CD4-positive, CD25-positive, alpha-beta regulatory T cell (primary cell): ENCODE measurements around the gene PDE3A. TPM values are rescaled to one million over a fixed set of nuclear protein-coding genes. Genes with fewer than 3 reads are reported as not detected.

Source experiments
- ATAC-seq, 2 donors: fragments of 150-1000 bp; cut with Tn5 transposase; one replicate each; pipeline ENCODE4 v1.10.0; 2021; ENCODE audit warnings: low read depth in 2 of 2, moderate number of reproducible peaks in 2 of 2, moderate library complexity in 1 of 2
- DNase-seq, 3 donors: peaks; one replicate each; pipeline versions ENCODE4 v3.0.0 to v3.0.0-alpha.2; 2012 to 2022; ENCODE audit warnings: mixed read lengths in 1 of 3
- H3K27ac ChIP-seq: one replicate; pipeline ENCODE4 v1.7.0; 2013; ENCODE audit warnings: mild to moderate bottlenecking, low read length; ENCODE audit not compliant: insufficient read depth, poor library complexity, severe bottlenecking
- H3K27me3 ChIP-seq: one replicate; pipeline ENCODE4 v1.7.0; 2013; ENCODE audit warnings: low read length; ENCODE audit not compliant: control insufficient read depth, insufficient read depth
- H3K36me3 ChIP-seq: one replicate; pipeline ENCODE4 v1.7.0; 2013; ENCODE audit warnings: mild to moderate bottlenecking, low read length, moderate library complexity; ENCODE audit not compliant: control insufficient read depth, insufficient read depth
- H3K4me1 ChIP-seq: 2 replicates; pipeline ENCODE4 v1.7.0; 2013; ENCODE audit warnings: mild to moderate bottlenecking, low read length; ENCODE audit not compliant: insufficient read depth, control insufficient read depth, poor library complexity, severe bottlenecking
- H3K4me3 ChIP-seq: one replicate; pipeline ENCODE4 v1.7.0; 2013; ENCODE audit warnings: low read depth, mild to moderate bottlenecking, low read length, moderate library complexity
- H3K9me3 ChIP-seq, 2 experiments: 1 replicate in 1 of 2; 2 replicates in 1 of 2; pipeline ENCODE4 v1.7.0; 2013; ENCODE audit warnings: low read length in 2 of 2, mild to moderate bottlenecking in 1 of 2, moderate library complexity in 1 of 2; ENCODE audit not compliant: control insufficient read depth in 2 of 2
- H3K27ac Mint-ChIP-seq, 3 donors: one replicate each; pipeline ENCODE4 v1.8.0; 2020 to 2022; ENCODE audit warnings: mild to moderate bottlenecking in 3 of 3, mixed read lengths in 3 of 3, moderate library complexity in 2 of 3
- H3K27me3 Mint-ChIP-seq: one replicate; pipeline ENCODE4 v1.8.0; 2022; ENCODE audit warnings: mild to moderate bottlenecking, mixed read lengths
- H3K36me3 Mint-ChIP-seq: one replicate; pipeline ENCODE4 v1.8.0; 2020; ENCODE audit warnings: mixed read lengths
- H3K4me1 Mint-ChIP-seq, 4 donors: one replicate each; pipeline ENCODE4 v1.8.0; 2020 to 2022; ENCODE audit warnings: mixed read lengths in 4 of 4, mild to moderate bottlenecking in 1 of 4
- H3K4me3 Mint-ChIP-seq, 4 donors: one replicate each; pipeline ENCODE4 v1.8.0; 2020 to 2022; ENCODE audit warnings: mild to moderate bottlenecking in 4 of 4, mixed read lengths in 4 of 4, moderate library complexity in 3 of 4
- H3K9me3 Mint-ChIP-seq, 7 donors: one replicate each; pipeline ENCODE4 v1.8.0; 2020 to 2022; ENCODE audit warnings: mixed read lengths in 7 of 7, mild to moderate bottlenecking in 3 of 7, moderate library complexity in 2 of 7
- polyA plus RNA-seq, 4 donors: library from polyadenylated mRNA; unstranded; fragments of 300-500 nt; fragmentation: Illumina TruSeq; gene quantifications; one replicate each; pipeline ENCODE4 v1.2.3, GENCODE V29; 2021
- total RNA-seq: library from RNA; stranded (reverse); gene quantifications from one replicate; pipeline ENCODE4 v1.2.3, GENCODE V29; 2022

The PDE3A gene
- total and polyA plus RNA-seq, 5 donors from 2014 or later: 0.05 to 0.30 TPM; not detected in 3

DNA sequence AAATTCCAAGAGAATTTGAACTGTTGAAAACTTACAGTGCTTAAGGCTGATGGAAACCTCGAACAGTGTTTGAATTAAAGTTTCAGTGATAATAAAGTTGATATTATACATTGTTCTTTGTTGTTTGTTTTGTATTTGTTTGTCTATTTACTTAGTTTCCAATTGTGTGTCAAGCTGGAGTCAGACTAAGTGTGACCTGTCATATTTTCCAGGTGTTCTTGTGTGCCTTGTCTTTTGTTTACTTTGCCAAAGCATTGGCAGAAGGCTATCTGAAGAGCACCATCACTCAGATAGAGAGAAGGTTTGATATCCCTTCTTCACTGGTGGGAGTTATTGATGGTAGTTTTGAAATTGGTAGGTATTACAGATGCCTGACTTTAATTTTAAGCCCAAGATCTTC is 332.8 kb downstream of the PDE3A start:
- Histone ChIP-seq H3K27me3 (no peaks in the 10 kb centered on the region), H3K4me1 (no peaks in the 10 kb centered on the region), H3K27ac (no peak overlapping the region), H3K9me3 (no peaks in the 10 kb centered on the region), H3K4me3 (no peak overlapping the region), H3K36me3 (no peaks in the 10 kb centered on the region)
- Mint-ChIP-seq H3K9me3 (peaks cover 0 to 6% (median 0%) of the 10 kb centered on the region in 7 donors), H3K4me1 (no peaks in the 10 kb centered on the region), H3K27me3 (no peaks in the 10 kb centered on the region), H3K27ac (no peak overlapping the region), H3K4me3 (no peak overlapping the region), H3K36me3 (no peaks in the 10 kb centered on the region)
- ATAC-seq (no peak), DNase-seq (no peak)

DNA sequence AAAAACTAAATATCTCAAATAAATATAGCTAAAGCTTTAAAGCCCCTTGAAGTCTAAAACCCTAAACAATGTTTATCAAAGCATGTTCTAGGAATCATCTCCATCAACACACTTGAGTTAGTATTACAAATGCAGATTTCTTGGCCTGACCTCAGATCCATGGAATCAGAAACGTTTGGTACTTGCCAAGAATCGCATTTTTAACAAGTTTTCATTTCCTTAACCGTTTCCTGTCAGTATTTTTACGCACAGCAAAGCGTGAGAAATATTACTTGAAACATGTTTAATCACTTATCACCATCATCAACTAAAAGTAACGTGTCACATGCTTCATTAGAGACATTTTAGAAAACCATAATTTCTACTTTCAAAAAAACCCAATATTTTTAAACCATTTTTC is 336.5 kb downstream of the PDE3A start:
- H3K27ac ChIP-seq: no peak overlapping the region
- H3K4me1 ChIP-seq: no peaks in the 10 kb centered on the region
- H3K4me3 Mint-ChIP-seq: no peak overlapping the region
- peaks cover 0 to 6% (median 2%) of the 10 kb centered on the region in 7 donors for H3K9me3 Mint-ChIP-seq
- no peak overlapping the region for H3K27ac Mint-ChIP-seq
- H3K4me1 Mint-ChIP-seq: no peaks in the 10 kb centered on the region
- no peaks in the 10 kb centered on the region for H3K27me3 ChIP-seq
- H3K27me3 Mint-ChIP-seq: no peaks in the 10 kb centered on the region
- no peak for DNase-seq
- no peaks in the 10 kb centered on the region for H3K36me3 ChIP-seq
- no peak overlapping the region for H3K4me3 ChIP-seq
- H3K36me3 Mint-ChIP-seq: no peaks in the 10 kb centered on the region
- ATAC-seq: no peak
- H3K9me3 ChIP-seq: no peaks in the 10 kb centered on the region

DNA sequence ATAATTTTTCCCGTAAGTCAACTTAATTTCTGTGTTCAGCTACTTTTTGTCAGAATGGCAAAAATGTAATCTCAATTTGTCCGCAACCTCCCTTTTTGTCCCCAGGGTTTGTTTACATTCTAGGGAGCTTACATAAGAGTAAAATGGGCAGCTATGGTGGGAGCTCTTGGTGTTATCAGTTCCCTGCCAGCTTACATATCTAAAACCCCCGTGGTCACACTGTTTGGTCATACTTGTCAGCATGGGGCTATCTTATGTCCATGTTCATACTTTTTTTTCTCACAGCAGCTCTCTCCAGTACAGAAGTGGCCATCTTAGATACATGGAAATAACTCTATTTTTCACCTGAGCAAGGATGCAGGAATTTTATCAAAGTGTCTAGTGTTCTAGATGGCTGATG is 343.5 kb downstream of the PDE3A start:
- H3K36me3 ChIP-seq: no peaks in the 10 kb centered on the region
- H3K27me3 ChIP-seq: no peaks in the 10 kb centered on the region
- no peak overlapping the region for H3K27ac ChIP-seq
- Mint-ChIP-seq H3K27me3 (no peaks in the 10 kb centered on the region), H3K4me3 (no peak overlapping the region), H3K27ac (no peak overlapping the region), H3K4me1 (no peaks in the 10 kb centered on the region), H3K36me3 (no peaks in the 10 kb centered on the region), H3K9me3 (peaks cover 0 to 9% (median 2%) of the 10 kb centered on the region in 7 donors)
- DNase-seq (no peak), ATAC-seq (no peak)
- H3K4me3 ChIP-seq: no peak overlapping the region
- no peaks in the 10 kb centered on the region for H3K4me1 ChIP-seq
- no peaks in the 10 kb centered on the region for H3K9me3 ChIP-seq

DNA sequence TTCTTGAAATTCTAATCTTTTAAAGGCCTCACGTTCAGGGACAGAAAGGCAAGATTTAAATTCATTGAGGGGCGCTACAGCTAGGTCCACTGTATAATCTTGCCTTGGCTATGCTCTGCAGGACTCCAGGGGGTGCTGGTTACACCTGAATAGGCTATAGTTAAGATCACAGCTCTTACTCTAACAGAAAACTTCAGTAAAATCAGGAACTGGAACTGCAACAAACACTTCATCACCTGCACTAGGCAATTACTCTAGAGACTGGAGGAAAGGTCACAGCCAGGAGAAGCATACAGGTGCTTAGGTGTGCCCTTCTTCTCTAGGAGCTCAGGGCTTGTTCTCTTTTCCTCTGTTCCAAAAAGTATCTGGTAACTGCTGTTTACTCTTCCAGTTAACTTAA is 347.7 kb downstream of the PDE3A start:
- peaks cover 0 to 5% (median 3%) of the 10 kb centered on the region in 7 donors for H3K9me3 Mint-ChIP-seq
- no peaks in the 10 kb centered on the region for H3K4me1 Mint-ChIP-seq
- no peak overlapping the region for H3K27ac ChIP-seq

DNA sequence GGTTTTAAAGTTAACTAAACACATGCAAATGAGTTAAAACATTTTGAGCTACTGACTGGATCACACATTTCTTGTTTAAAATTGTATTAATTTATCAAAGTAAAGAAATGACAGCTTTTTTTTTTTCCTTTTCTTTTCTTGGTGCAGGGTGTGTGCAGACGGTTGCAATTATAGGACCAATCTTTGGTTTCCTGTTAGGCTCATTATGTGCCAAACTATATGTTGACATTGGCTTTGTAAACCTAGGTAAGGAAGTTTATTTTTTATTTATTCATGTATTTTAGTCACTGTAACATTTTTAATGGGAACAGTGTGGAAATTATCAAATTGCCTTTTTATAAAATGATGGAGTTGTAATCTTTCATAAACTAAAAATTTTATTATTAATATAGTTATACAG is 348.6 kb downstream of the PDE3A start:
- Mint-ChIP-seq H3K27me3 (no peaks in the 10 kb centered on the region), H3K27ac (no peak overlapping the region), H3K4me1 (no peaks in the 10 kb centered on the region), H3K36me3 (no peaks in the 10 kb centered on the region), H3K4me3 (no peak overlapping the region), H3K9me3 (peaks cover 0 to 5% (median 2%) of the 10 kb centered on the region in 7 donors)
- H3K27ac ChIP-seq: no peak overlapping the region
- H3K27me3 ChIP-seq: no peaks in the 10 kb centered on the region
- no peak for DNase-seq
- H3K4me1 ChIP-seq: no peaks in the 10 kb centered on the region
- no peaks in the 10 kb centered on the region for H3K36me3 ChIP-seq
- ATAC-seq: no peak
- H3K9me3 ChIP-seq: no peaks in the 10 kb centered on the region
- no peak overlapping the region for H3K4me3 ChIP-seq

More for the DNA sequence above, 347.7 kb downstream of the PDE3A start:
- Histone ChIP-seq H3K4me1 (no peaks in the 10 kb centered on the region), H3K36me3 (no peaks in the 10 kb centered on the region), H3K4me3 (no peak overlapping the region), H3K9me3 (no peaks in the 10 kb centered on the region), H3K27me3 (no peaks in the 10 kb centered on the region)
- ATAC-seq (no peak), DNase-seq (no peak)
- H3K4me3 Mint-ChIP-seq: no peak overlapping the region
- H3K27me3 Mint-ChIP-seq: no peaks in the 10 kb centered on the region
- no peaks in the 10 kb centered on the region for H3K36me3 Mint-ChIP-seq
- H3K27ac Mint-ChIP-seq: no peak overlapping the region

DNA sequence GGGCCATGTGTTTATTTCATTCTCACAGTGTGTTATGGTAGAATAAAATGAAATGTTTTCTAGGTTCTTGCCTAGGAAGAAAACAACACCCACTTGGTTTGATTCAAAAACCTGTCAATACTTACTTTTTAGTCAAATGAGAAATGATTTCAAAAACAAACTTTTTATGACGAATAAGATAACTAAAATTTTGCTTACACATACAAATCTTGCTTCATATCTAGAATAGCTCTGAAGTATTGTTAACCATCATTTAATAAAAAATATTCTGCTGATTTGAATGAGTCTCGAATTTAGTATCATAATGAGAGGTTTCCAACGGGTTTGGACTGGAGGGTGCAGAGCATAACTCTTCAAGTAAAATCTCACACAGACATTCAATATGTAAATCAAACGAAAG is 350.0 kb downstream of the PDE3A start:
- Histone ChIP-seq H3K4me1 (no peaks in the 10 kb centered on the region), H3K36me3 (no peaks in the 10 kb centered on the region), H3K27me3 (no peaks in the 10 kb centered on the region), H3K27ac (no peak overlapping the region), H3K9me3 (no peaks in the 10 kb centered on the region), H3K4me3 (no peak overlapping the region)
- ATAC-seq (no peak), DNase-seq (no peak)
- Mint-ChIP-seq H3K36me3 (no peaks in the 10 kb centered on the region), H3K27me3 (no peaks in the 10 kb centered on the region), H3K4me1 (no peaks in the 10 kb centered on the region), H3K4me3 (no peak overlapping the region), H3K27ac (no peak overlapping the region), H3K9me3 (peaks cover 0 to 3% (median 2%) of the 10 kb centered on the region in 7 donors)

DNA sequence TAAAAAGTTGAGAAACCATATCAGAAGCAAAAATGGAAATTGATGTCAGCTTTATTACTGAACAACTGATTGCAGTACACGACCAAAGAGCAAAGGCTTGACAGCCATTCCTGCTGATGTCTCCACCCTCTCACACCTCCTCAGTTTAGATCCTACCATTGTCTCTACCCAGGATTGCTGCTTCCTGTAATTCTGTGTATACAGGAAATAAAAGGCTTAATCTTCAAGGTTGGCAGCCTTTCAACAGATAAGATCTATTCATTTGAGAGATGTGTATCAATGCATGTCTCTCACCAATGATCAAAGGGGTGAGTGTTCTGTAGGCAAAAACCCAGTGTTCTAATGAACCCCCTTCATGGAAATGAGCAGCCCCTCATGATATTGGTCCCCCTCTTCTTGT is 353.8 kb downstream of the PDE3A start:
- Histone ChIP-seq H3K36me3 (no peaks in the 10 kb centered on the region), H3K4me1 (no peaks in the 10 kb centered on the region), H3K27me3 (no peaks in the 10 kb centered on the region), H3K4me3 (no peak overlapping the region), H3K27ac (no peak overlapping the region), H3K9me3 (no peaks in the 10 kb centered on the region)
- H3K4me3 Mint-ChIP-seq: no peak overlapping the region
- H3K9me3 Mint-ChIP-seq: peaks cover 0 to 3% (median 2%) of the 10 kb centered on the region in 7 donors
- DNase-seq (no peak), ATAC-seq (no peak)
- no peak overlapping the region for H3K27ac Mint-ChIP-seq
- H3K36me3 Mint-ChIP-seq: no peaks in the 10 kb centered on the region
- no peaks in the 10 kb centered on the region for H3K27me3 Mint-ChIP-seq
- H3K4me1 Mint-ChIP-seq: no peaks in the 10 kb centered on the region

DNA sequence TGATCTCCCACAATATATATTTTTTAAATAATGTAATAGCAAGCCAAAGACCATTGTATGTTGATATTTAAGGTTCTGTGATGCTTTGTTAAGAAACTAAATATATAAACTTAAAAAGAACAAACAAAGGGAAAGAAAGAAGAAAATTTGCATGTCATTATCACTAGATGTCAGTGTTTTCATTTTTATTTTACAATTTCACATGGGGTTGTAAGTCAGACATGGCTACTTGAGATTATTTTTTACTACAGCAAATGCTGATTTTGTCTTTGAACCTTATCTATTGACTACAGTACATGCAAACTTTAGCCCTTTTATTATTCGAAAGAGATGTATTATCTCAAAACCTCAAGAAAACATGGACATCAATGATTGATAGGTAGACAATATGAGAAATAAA is 362.9 kb downstream of the PDE3A start:
- Histone ChIP-seq H3K4me3 (no peak overlapping the region), H3K36me3 (no peaks in the 10 kb centered on the region), H3K27ac (no peak overlapping the region), H3K4me1 (no peaks in the 10 kb centered on the region), H3K9me3 (no peaks in the 10 kb centered on the region), H3K27me3 (no peaks in the 10 kb centered on the region)
- Mint-ChIP-seq H3K27me3 (no peaks in the 10 kb centered on the region), H3K4me1 (no peaks in the 10 kb centered on the region), H3K9me3 (peaks cover 0 to 6% (median 0%) of the 10 kb centered on the region in 7 donors), H3K4me3 (no peak overlapping the region), H3K27ac (no peak overlapping the region), H3K36me3 (no peaks in the 10 kb centered on the region)
- ATAC-seq: no peak
- DNase-seq: no peak
